Keratinocyte (primary cell): ENCODE measurements around the gene IGFBP7.
"Not testable (repeated sequence)": the region's sequence is repeated elsewhere in the genome, so short reads cannot be mapped to it uniquely, and the experiment has no call there.

Experiments used
- EZH2 ChIP-seq: IDR thresholded peaks from one replicate; pipeline ENCODE4 v1.6.1; 2012; ENCODE audit warnings: inconsistent platforms, mild to moderate bottlenecking, low read length, moderate library complexity
- TF ChIP-seq, protein P1 (sequence below), 3 experiments: IDR thresholded peaks in 1 of 3; conservative IDR thresholded peaks in 1 of 3; optimal IDR thresholded peaks in 1 of 3; 2 replicates in 2 of 3; 3 replicates in 1 of 3; pipeline versions ENCODE3 to v1.5.1; 2011; ENCODE audit warnings: low read length in 3 of 3, mild to moderate bottlenecking in 3 of 3, moderate library complexity in 2 of 3, control low read depth in 1 of 3, inconsistent platforms in 1 of 3; ENCODE audit not compliant: insufficient read depth in 2 of 3; ENCODE audit errors: extremely low read depth in 1 of 3

GRCh38 chr4:57060717-57061067 is 49.5 kb downstream of the IGFBP7 start:
- TF ChIP-seq, protein P1, sequence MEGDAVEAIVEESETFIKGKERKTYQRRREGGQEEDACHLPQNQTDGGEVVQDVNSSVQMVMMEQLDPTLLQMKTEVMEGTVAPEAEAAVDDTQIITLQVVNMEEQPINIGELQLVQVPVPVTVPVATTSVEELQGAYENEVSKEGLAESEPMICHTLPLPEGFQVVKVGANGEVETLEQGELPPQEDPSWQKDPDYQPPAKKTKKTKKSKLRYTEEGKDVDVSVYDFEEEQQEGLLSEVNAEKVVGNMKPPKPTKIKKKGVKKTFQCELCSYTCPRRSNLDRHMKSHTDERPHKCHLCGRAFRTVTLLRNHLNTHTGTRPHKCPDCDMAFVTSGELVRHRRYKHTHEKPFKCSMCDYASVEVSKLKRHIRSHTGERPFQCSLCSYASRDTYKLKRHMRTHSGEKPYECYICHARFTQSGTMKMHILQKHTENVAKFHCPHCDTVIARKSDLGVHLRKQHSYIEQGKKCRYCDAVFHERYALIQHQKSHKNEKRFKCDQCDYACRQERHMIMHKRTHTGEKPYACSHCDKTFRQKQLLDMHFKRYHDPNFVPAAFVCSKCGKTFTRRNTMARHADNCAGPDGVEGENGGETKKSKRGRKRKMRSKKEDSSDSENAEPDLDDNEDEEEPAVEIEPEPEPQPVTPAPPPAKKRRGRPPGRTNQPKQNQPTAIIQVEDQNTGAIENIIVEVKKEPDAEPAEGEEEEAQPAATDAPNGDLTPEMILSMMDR (optimal IDR thresholded peaks at IDR 0.05 in 1 of 3, IDR thresholded peaks at IDR 0.05 in 1 of 3, conservative IDR thresholded peaks at IDR 0.05 in 1 of 3; ENCODE audit: extremely low read depth in 1 of 3, insufficient read depth in 2 of 3, low read length in 3 of 3) = not testable (repeated sequence)
- not testable (repeated sequence) for TF ChIP-seq EZH2
